Loucy (cell line): ENCODE results near the gene MAP3K21.

Experiments
- H2AFZ ChIP-seq: fragments of 200-600 bp; sonication (generic); 2 replicates; pipeline ENCODE4 v1.6.0; 2016; ENCODE audit warnings: antibody characterized with exemption, mild to moderate bottlenecking, low read length, moderate library complexity
- H3F3A ChIP-seq: fragments of 200-600 bp; 2 replicates; pipeline ENCODE4 v1.6.0; 2016; ENCODE audit warnings: antibody characterized with exemption, low read depth, mild to moderate bottlenecking
- H3K27me3 ChIP-seq: fragments of 200-600 bp; sonication (generic); 2 replicates; pipeline ENCODE4 v1.6.1; 2014; ENCODE audit warnings: low read length, mild to moderate bottlenecking; ENCODE audit not compliant: insufficient read depth, poor library complexity, severe bottlenecking
- H3K36me3 ChIP-seq: fragments of 200-600 bp; sonication (generic); 2 replicates; pipeline ENCODE4 v1.6.1; 2016; ENCODE audit warnings: low read length; ENCODE audit not compliant: insufficient read depth
- H3K4me1 ChIP-seq: fragments of 200-600 bp; sonication (generic); 2 replicates; pipeline ENCODE4 v1.5.1; 2014; ENCODE audit warnings: low read length, mild to moderate bottlenecking; ENCODE audit not compliant: insufficient read depth, poor library complexity, severe bottlenecking
- H3K4me2 ChIP-seq: fragments of 200-600 bp; sonication (generic); 2 replicates; pipeline ENCODE4 v1.6.0; 2014; ENCODE audit warnings: antibody characterized with exemption, low read length, low read depth, mild to moderate bottlenecking; ENCODE audit not compliant: poor library complexity, severe bottlenecking
- H3K4me3 ChIP-seq: fragments of 200-600 bp; sonication (generic); 2 replicates; pipeline ENCODE4 v1.5.1; 2014; ENCODE audit warnings: low read length, mild to moderate bottlenecking, mixed read lengths; ENCODE audit not compliant: poor library complexity, severe bottlenecking
- H3K79me2 ChIP-seq: fragments of 200-600 bp; sonication (generic); 2 replicates; pipeline ENCODE4 v1.6.1; 2014; ENCODE audit warnings: low read length; ENCODE audit not compliant: insufficient read depth
- H3K9ac ChIP-seq: fragments of 200-600 bp; sonication (generic); 2 replicates; pipeline ENCODE4 v1.6.0; 2014; ENCODE audit warnings: mild to moderate bottlenecking, low read depth, low read length, moderate library complexity; ENCODE audit not compliant: poor library complexity, severe bottlenecking
- H3K9me2 ChIP-seq: fragments of 200-600 bp; sonication (generic); replicated peaks from 2 replicates; pipeline ENCODE4 v1.6.1; 2016; ENCODE audit warnings: low read depth, low read length, mixed read lengths
- H3K9me3 ChIP-seq: fragments of 200-600 bp; sonication (generic); 2 replicates; pipeline ENCODE4 v1.6.1; 2014; ENCODE audit warnings: mild to moderate bottlenecking, antibody characterized with exemption, low read length, low read depth; ENCODE audit not compliant: insufficient read depth
- H4K20me1 ChIP-seq: fragments of 200-600 bp; sonication (generic); 2 replicates; pipeline ENCODE4 v1.6.0; 2014; ENCODE audit warnings: antibody characterized with exemption, low read length, mild to moderate bottlenecking; ENCODE audit not compliant: insufficient read depth, poor library complexity, severe bottlenecking
- EZH2phosphoT487 ChIP-seq: fragments of 200-600 bp; IDR thresholded peaks from 2 replicates; pipeline ENCODE4 v1.6.1; 2018; ENCODE audit warnings: antibody characterized with exemption, mild to moderate bottlenecking, moderate library complexity, borderline replicate concordance
- TF ChIP-seq, protein P1 (sequence below): fragments of 200-600 bp; sonication (generic); conservative IDR thresholded peaks from 2 replicates; pipeline ENCODE4 v1.5.1; 2014; ENCODE audit warnings: mild to moderate bottlenecking, antibody characterized with exemption, low read length

The MAP3K21 gene

DNA sequence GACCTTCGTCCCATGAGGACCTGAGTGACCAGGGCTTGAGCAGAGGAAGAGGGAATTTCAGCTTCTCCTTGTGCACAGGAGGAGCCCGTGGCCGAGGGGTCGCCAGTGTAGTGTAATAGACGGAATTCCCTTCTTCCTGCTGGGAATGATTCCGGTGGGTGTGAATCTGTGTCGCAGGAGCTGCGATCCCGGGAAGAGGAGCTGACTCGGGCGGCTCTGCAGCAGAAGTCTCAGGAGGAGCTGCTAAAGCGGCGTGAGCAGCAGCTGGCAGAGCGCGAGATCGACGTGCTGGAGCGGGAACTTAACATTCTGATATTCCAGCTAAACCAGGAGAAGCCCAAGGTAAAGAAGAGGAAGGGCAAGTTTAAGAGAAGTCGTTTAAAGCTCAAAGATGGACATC is 34.4 kb downstream of the MAP3K21 start:
- Histone ChIP-seq H3K9me3 (no peaks in the 10 kb centered on the region), H3K9me2 (no peaks in the 10 kb centered on the region), H3K4me1 (no peaks in the 10 kb centered on the region), H3K4me2 (no peak overlapping the region), H3K4me3 (no peak overlapping the region), H4K20me1 (no peaks in the 10 kb centered on the region), H3K9ac (no peak overlapping the region), H3K27me3 (no peaks in the 10 kb centered on the region), H2AFZ (no peak overlapping the region), H3K36me3 (peaks cover 7% of the 10 kb centered on the region; the same call in 1 of the 2 replicates), H3K79me2 (no peaks in the 10 kb centered on the region), H3F3A (no peaks in the 10 kb centered on the region)
- no peak for TF ChIP-seq EZH2phosphoT487
- TF ChIP-seq, protein P1, sequence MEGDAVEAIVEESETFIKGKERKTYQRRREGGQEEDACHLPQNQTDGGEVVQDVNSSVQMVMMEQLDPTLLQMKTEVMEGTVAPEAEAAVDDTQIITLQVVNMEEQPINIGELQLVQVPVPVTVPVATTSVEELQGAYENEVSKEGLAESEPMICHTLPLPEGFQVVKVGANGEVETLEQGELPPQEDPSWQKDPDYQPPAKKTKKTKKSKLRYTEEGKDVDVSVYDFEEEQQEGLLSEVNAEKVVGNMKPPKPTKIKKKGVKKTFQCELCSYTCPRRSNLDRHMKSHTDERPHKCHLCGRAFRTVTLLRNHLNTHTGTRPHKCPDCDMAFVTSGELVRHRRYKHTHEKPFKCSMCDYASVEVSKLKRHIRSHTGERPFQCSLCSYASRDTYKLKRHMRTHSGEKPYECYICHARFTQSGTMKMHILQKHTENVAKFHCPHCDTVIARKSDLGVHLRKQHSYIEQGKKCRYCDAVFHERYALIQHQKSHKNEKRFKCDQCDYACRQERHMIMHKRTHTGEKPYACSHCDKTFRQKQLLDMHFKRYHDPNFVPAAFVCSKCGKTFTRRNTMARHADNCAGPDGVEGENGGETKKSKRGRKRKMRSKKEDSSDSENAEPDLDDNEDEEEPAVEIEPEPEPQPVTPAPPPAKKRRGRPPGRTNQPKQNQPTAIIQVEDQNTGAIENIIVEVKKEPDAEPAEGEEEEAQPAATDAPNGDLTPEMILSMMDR = no peak

DNA sequence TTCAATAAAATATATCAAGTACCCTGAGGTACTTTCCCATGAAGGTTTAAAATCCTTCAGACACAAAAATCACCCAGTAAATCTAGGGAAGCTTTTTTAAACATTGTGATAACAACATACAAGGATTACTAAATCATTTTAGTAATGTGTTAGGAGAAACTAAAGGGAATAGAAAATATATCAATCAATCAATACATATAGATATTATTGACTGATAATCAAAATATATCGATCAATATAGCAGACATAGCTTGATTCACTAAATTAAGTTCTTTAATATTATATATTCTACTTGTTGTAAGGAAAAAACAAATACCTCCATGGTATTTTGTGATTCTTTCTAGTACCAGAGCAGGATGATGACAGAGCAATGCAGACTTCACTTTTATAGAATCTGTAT is 35.2 kb downstream of the MAP3K21 start:
- Histone ChIP-seq H3K79me2 (no peaks in the 10 kb centered on the region), H3K4me2 (no peak overlapping the region), H3K4me3 (no peak overlapping the region)

DNA sequence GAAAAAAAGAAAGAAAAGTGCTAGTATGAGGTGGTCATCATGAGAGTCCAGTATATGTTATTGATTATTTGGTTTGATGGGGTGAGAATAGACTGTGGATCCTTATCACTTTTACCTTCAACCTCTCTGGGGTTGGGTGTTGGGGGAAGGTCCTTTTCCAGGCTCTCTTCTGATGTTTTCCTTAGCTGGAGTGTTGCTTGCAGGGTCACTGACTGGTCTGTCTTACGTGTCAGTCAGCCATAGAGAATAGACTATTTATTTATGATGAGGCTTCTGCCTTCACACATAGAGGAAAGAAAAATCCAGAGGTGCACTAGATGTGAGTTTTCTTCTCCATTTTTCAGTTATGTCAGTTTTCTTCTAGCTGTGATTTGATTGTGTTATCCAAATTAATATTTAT is 36.5 kb downstream of the MAP3K21 start:
- H3K9me2 ChIP-seq = no peaks in the 10 kb centered on the region
- no peaks in the 10 kb centered on the region for H3K9me3 ChIP-seq

More for the DNA sequence above, 35.2 kb downstream of the MAP3K21 start:
- H3K9me3 ChIP-seq = no peaks in the 10 kb centered on the region
- H4K20me1 ChIP-seq = no peaks in the 10 kb centered on the region
- H2AFZ ChIP-seq = no peak overlapping the region
- no peaks in the 10 kb centered on the region for H3K27me3 ChIP-seq
- TF ChIP-seq, protein P1 = no peak
- no peak for TF ChIP-seq EZH2phosphoT487
- no peak overlapping the region for H3K9ac ChIP-seq
- H3F3A ChIP-seq = no peaks in the 10 kb centered on the region
- H3K4me1 ChIP-seq = no peaks in the 10 kb centered on the region
- H3K36me3 ChIP-seq = peaks cover 7% of the 10 kb centered on the region; the same call in 1 of the 2 replicates
- no peaks in the 10 kb centered on the region for H3K9me2 ChIP-seq

More for the DNA sequence above, 36.5 kb downstream of the MAP3K21 start:
- Histone ChIP-seq H3F3A (no peaks in the 10 kb centered on the region), H3K4me2 (no peak overlapping the region), H3K4me3 (no peak overlapping the region), H3K9ac (no peak overlapping the region), H2AFZ (no peak overlapping the region), H3K36me3 (peaks cover 7% of the 10 kb centered on the region; the same call in 1 of the 2 replicates), H3K27me3 (no peaks in the 10 kb centered on the region), H3K79me2 (no peaks in the 10 kb centered on the region), H3K4me1 (no peaks in the 10 kb centered on the region), H4K20me1 (no peaks in the 10 kb centered on the region)
- TF ChIP-seq, protein P1 = no peak
- no peak for TF ChIP-seq EZH2phosphoT487
